Stimulated activated naive B cell treated with anti-CD40 and anti-IgM and Interleukin-4, amounts not matched to agents 10 μg/mL and 1 μg/mL and 100 μg/mL, for 72 hours (primary cell): Measurements from ENCODE around the gene GMDS.
A peak's percentile ranks its signal among the peaks of the same experiment; 100 is the strongest.

ENCODE experiments used
- ATAC-seq, 2 donors: fragments of 150-1000 bp; cut with Tn5 transposase; replicated peaks; 2 replicates each; pipeline ENCODE4 v1.10.0; 2021; ENCODE audit warnings: moderate library complexity in 1 of 2
- DNase-seq: peaks from one replicate; pipeline ENCODE4 v3.0.0; 2021
- H3K27ac Mint-ChIP-seq: one replicate; pipeline ENCODE4 v1.8.0; 2022; ENCODE audit warnings: mild to moderate bottlenecking, mixed read lengths
- H3K27me3 Mint-ChIP-seq, 2 donors: one replicate each; pipeline ENCODE4 v1.8.0; 2022; ENCODE audit warnings: mixed read lengths in 2 of 2
- H3K36me3 Mint-ChIP-seq, 2 donors: one replicate each; pipeline ENCODE4 v1.8.0; 2022; ENCODE audit warnings: mixed read lengths in 2 of 2, mild to moderate bottlenecking in 1 of 2
- H3K4me1 Mint-ChIP-seq, 2 donors: one replicate each; pipeline ENCODE4 v1.8.0; 2022; ENCODE audit warnings: mixed read lengths in 2 of 2, mild to moderate bottlenecking in 1 of 2
- H3K4me3 Mint-ChIP-seq, 2 donors: one replicate each; pipeline ENCODE4 v1.8.0; 2022; ENCODE audit warnings: mild to moderate bottlenecking in 2 of 2, mixed read lengths in 2 of 2, moderate library complexity in 1 of 2
- H3K9me3 Mint-ChIP-seq, 2 donors: one replicate each; pipeline ENCODE4 v1.8.0; 2022; ENCODE audit warnings: mixed read lengths in 2 of 2, mild to moderate bottlenecking in 1 of 2

Gene GMDS

GRCh38 chr6:1792989-1793388 is 452.4 kb downstream of the GMDS start:
- no peak overlapping the region for H3K4me3 Mint-ChIP-seq
- no peak overlapping the region for H3K27ac Mint-ChIP-seq
- H3K27me3 Mint-ChIP-seq: no peaks in the 10 kb centered on the region
- ATAC-seq (peak; percentile 54 to 59), DNase-seq (no peak)
- H3K9me3 Mint-ChIP-seq: no peaks in the 10 kb centered on the region
- peaks cover 2 to 4% of the 10 kb centered on the region in 2 donors for H3K36me3 Mint-ChIP-seq
- peaks cover 10 to 13% of the 10 kb centered on the region in 2 donors for H3K4me1 Mint-ChIP-seq

- Mint-ChIP-seq H3K4me1 (no peaks in the 10 kb centered on the region), H3K36me3 (peaks cover 2 to 8% of the 10 kb centered on the region in 2 donors), H3K4me3 (no peak overlapping the region), H3K9me3 (no peaks in the 10 kb centered on the region), H3K27me3 (no peaks in the 10 kb centered on the region), H3K27ac (no peak overlapping the region)
- no peak for DNase-seq
- ATAC-seq: no peak
Measured at GRCh38 chr6:1790684-1791083, 454.7 kb downstream of the GMDS start.

GRCh38 chr6:1789092-1789491 is 456.3 kb downstream of the GMDS start:
- Mint-ChIP-seq H3K27me3 (no peaks in the 10 kb centered on the region), H3K4me1 (no peaks in the 10 kb centered on the region), H3K9me3 (no peaks in the 10 kb centered on the region), H3K27ac (no peak overlapping the region), H3K36me3 (peaks cover 4 to 13% of the 10 kb centered on the region in 2 donors), H3K4me3 (no peak overlapping the region)
- ATAC-seq: no peak
- no peak for DNase-seq

GRCh38 chr6:1787894-1788293 is 457.5 kb downstream of the GMDS start:
- H3K36me3 Mint-ChIP-seq: peaks cover 4 to 11% of the 10 kb centered on the region in 2 donors

GRCh38 chr6:1786455-1787453 is 458.7 kb downstream of the GMDS start:
- Mint-ChIP-seq H3K9me3 (no peaks in the 10 kb centered on the region), H3K4me3 (no peak overlapping the region), H3K27ac (no peak overlapping the region), H3K4me1 (no peaks in the 10 kb centered on the region), H3K36me3 (peaks cover 4 to 9% of the 10 kb centered on the region in 2 donors), H3K27me3 (no peaks in the 10 kb centered on the region)
- peak in 1 of 2 donors; percentile 61 for ATAC-seq
- no peak for DNase-seq

More at GRCh38 chr6:1787894-1788293, 457.5 kb downstream of the GMDS start:
- H3K4me1 Mint-ChIP-seq: no peaks in the 10 kb centered on the region
- no peaks in the 10 kb centered on the region for H3K27me3 Mint-ChIP-seq
- H3K4me3 Mint-ChIP-seq: no peak overlapping the region
- DNase-seq: no peak
- no peaks in the 10 kb centered on the region for H3K9me3 Mint-ChIP-seq
- no peak overlapping the region for H3K27ac Mint-ChIP-seq
- no peak for ATAC-seq

- Mint-ChIP-seq H3K27me3 (no peaks in the 10 kb centered on the region), H3K4me1 (no peaks in the 10 kb centered on the region), H3K4me3 (no peak overlapping the region), H3K36me3 (peaks cover 5 to 12% of the 10 kb centered on the region in 2 donors), H3K9me3 (no peaks in the 10 kb centered on the region), H3K27ac (no peak overlapping the region)
- DNase-seq (no peak), ATAC-seq (no peak)
Measured at GRCh38 chr6:1784422-1784884, 461.0 kb downstream of the GMDS start.

- no peaks in the 10 kb centered on the region for H3K9me3 Mint-ChIP-seq
- H3K27ac Mint-ChIP-seq: no peak overlapping the region
- DNase-seq: no peak
- H3K4me3 Mint-ChIP-seq: no peak overlapping the region
- H3K27me3 Mint-ChIP-seq: no peaks in the 10 kb centered on the region
- ATAC-seq: no peak
- H3K36me3 Mint-ChIP-seq: peaks cover 5 to 8% of the 10 kb centered on the region in 2 donors
- H3K4me1 Mint-ChIP-seq: no peaks in the 10 kb centered on the region
Measured at GRCh38 chr6:1781817-1782184, 463.6 kb downstream of the GMDS start.

GRCh38 chr6:1781152-1781816 is 464.1 kb downstream of the GMDS start:
- no peak overlapping the region for H3K27ac Mint-ChIP-seq
- no peaks in the 10 kb centered on the region for H3K9me3 Mint-ChIP-seq
- no peaks in the 10 kb centered on the region for H3K4me1 Mint-ChIP-seq
- peaks cover 5 to 8% of the 10 kb centered on the region in 2 donors for H3K36me3 Mint-ChIP-seq
- no peaks in the 10 kb centered on the region for H3K27me3 Mint-ChIP-seq
- ATAC-seq: no peak
- no peak overlapping the region for H3K4me3 Mint-ChIP-seq
- DNase-seq: no peak

- no peaks in the 10 kb centered on the region for H3K27me3 Mint-ChIP-seq
- peaks cover 4 to 5% of the 10 kb centered on the region in 2 donors for H3K36me3 Mint-ChIP-seq
- no peaks in the 10 kb centered on the region for H3K4me1 Mint-ChIP-seq
- no peak overlapping the region for H3K4me3 Mint-ChIP-seq
- ATAC-seq: no peak
- no peak for DNase-seq
- H3K27ac Mint-ChIP-seq: peak overlapping the region; percentile 28
- no peaks in the 10 kb centered on the region for H3K9me3 Mint-ChIP-seq
Measured at GRCh38 chr6:1780251-1780867, 465.0 kb downstream of the GMDS start.

- Mint-ChIP-seq H3K4me3 (no peak overlapping the region), H3K9me3 (no peaks in the 10 kb centered on the region), H3K4me1 (peaks cover 0 to 4% of the 10 kb centered on the region in 2 donors), H3K36me3 (peaks cover 2 to 8% of the 10 kb centered on the region in 2 donors), H3K27ac (no peak overlapping the region), H3K27me3 (no peaks in the 10 kb centered on the region)
- no peak for DNase-seq
- no peak for ATAC-seq
Measured at GRCh38 chr6:1778686-1779235, 466.6 kb downstream of the GMDS start.

- H3K4me3 Mint-ChIP-seq: no peak overlapping the region
- no peak overlapping the region for H3K27ac Mint-ChIP-seq
- H3K36me3 Mint-ChIP-seq: peaks cover 2 to 8% of the 10 kb centered on the region in 2 donors
- peaks cover 0 to 4% of the 10 kb centered on the region in 2 donors for H3K4me1 Mint-ChIP-seq
- no peak for DNase-seq
- no peak for ATAC-seq
- H3K27me3 Mint-ChIP-seq: no peaks in the 10 kb centered on the region
- H3K9me3 Mint-ChIP-seq: no peaks in the 10 kb centered on the region
Measured at GRCh38 chr6:1777921-1778685, 467.3 kb downstream of the GMDS start.

- no peaks in the 10 kb centered on the region for H3K9me3 Mint-ChIP-seq
- DNase-seq (no peak), ATAC-seq (no peak)
- H3K36me3 Mint-ChIP-seq: peaks cover 0 to 4% of the 10 kb centered on the region in 2 donors
- H3K27me3 Mint-ChIP-seq: no peaks in the 10 kb centered on the region
- no peak overlapping the region for H3K27ac Mint-ChIP-seq
- H3K4me1 Mint-ChIP-seq: peaks cover 0 to 4% of the 10 kb centered on the region in 2 donors
- no peak overlapping the region for H3K4me3 Mint-ChIP-seq
Measured at GRCh38 chr6:1775441-1775840, 470.0 kb downstream of the GMDS start.

GRCh38 chr6:1774226-1774915 is 471.0 kb downstream of the GMDS start:
- no peak overlapping the region for H3K27ac Mint-ChIP-seq
- no peak for ATAC-seq
- DNase-seq: no peak
- H3K4me1 Mint-ChIP-seq: peaks cover 0 to 4% of the 10 kb centered on the region in 2 donors
- peaks cover 0 to 4% of the 10 kb centered on the region in 2 donors for H3K36me3 Mint-ChIP-seq
- no peak overlapping the region for H3K4me3 Mint-ChIP-seq
- no peaks in the 10 kb centered on the region for H3K9me3 Mint-ChIP-seq
- no peaks in the 10 kb centered on the region for H3K27me3 Mint-ChIP-seq
